GM19438 (cell line): ENCODE results near the gene TBCA.
A peak's percentile ranks its signal among the peaks of the same experiment; 100 is the strongest.

Experiments
- ATAC-seq: cut with Tn5 transposase; IDR thresholded peaks from one replicate; pipeline ENCODE4 v1.9.1; 2021; ENCODE audit warnings: low read depth; ENCODE audit not compliant: unreplicated experiment

TBCA gene

GRCh38 chr5:77775790-77776553 is at the start of gene TBCA:
TSS of gene TBCA (minus strand) at chr5:77776339. CDS start at chr5:77776257, 82 bp downstream.
- peak; percentile 96 for ATAC-seq

- ATAC-seq, result no peak
Observed at GRCh38 chr5:77824981-77825380, 48.8 kb upstream of the TBCA start.

GRCh38 chr5:77816686-77817085 is 40.5 kb upstream of the TBCA start:
- ATAC-seq, result no peak

DNA sequence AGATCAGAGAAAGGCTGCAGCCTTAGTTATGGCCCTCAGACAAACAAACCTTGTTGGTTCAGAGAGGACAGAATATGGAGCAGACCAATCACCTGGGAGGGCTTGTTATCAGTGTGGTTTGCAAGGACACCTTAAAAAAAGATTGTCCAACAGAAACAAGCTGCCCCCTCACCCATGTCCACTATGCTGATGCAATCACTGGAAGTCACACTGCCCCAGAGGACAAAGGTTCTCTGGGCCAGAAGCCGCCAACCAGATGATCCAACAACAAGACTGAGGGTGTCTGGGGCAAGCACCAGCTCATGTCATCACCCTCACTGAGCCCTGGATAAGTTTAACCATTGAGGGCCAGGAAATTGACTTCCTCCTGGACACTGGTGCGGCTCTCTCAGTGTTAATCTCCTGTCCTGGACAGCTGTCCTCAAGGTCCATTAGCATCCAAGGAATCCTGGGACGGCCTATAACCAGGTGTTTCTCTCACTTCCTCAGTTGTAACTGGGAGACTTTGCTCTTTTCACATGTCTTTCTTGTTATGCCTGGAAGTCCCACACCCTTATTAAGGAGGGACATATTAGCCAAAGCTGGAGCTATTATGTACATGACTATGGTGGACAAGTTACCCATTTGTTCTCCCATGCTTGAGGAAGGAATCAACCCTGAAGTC is 36.9 kb upstream of the TBCA start:
- ATAC-seq, result no peak

DNA sequence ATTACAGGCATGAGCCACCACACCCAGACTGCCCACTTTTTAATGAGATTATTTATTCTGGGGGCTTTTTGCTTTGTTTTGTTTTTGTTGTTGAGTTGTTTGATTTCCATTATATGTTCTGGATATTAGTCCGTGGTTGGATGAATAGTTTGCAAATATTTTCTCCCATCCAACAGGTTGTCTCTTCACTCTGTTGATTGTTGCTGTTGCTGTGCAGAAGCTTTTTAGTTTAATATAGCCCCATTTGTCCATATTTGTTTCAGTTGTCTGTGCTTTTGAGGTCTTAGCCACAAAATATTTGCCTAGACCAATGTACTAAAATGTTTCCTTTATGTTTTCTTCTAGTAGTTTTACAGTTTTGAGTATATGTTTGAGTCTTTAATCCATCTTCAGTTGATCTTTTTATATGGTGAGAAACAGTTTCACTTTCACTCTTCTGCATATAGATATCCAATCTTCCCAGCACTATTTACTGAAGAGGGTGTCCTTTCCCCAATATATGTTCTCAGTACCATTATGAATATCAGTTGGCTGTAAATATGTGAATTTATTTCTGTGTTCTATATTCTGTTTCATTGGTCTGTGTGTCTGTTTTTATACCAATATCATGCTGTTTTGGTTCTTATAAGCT is 30.2 kb upstream of the TBCA start:
- no peak for ATAC-seq

DNA sequence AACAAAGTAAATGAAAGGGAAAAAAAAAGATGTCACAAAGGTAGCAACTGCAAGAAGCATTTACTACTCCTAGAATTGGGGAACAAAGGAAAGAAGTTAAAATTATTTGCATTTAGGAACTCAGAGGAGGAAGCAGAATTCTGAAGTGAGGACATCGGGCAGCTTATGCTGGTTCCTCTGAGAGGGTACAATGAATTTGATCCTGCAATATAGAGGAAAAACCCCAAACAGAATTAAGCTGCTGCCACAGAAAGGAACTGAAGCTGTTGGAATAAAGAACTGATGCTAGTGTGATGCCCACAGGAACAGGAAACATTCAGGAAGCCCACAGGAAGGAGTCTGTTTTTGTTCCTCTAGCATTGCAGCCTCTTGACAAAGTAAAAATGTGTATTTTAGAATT is 22.3 kb upstream of the TBCA start:
- ATAC-seq, result no peak

DNA sequence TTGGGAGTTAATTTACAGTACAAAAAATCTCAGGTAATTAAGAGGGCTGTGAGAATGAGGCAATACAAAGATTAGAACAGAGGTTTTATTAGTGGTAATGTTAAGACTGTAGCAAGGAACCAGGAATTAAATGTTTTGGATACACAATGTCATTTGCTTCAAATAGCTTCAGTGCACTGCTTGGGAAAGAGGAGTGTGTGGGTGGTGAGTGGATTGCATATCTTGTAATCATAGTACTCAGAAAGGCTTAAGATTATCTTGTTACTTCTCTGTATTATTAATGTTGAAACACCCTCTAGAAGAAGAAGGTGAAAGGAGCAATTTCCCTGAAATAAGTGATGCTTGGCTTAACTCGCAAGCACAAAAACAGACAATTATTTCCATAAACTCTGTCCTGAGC is 21.0 kb upstream of the TBCA start:
- ATAC-seq, result no peak

DNA sequence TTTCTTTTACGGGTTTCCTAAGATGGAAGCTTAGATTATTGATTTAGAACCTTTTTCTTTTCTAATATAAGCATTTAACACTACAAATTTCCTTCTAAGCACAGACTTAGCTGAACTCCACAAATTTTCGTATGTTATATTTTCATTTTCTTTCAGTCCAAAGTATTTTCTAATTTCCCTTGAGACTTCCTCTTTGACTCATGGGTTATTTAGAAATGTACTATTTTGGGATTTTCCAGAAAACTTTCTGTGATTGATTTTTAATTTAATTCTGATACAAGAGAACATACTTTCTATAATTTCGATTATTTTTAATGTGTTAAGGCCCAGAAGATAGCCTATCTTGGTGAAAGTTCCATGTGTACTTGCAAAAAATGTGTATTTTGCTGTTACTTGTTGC is 19.7 kb upstream of the TBCA start:
- ATAC-seq, result no peak

DNA sequence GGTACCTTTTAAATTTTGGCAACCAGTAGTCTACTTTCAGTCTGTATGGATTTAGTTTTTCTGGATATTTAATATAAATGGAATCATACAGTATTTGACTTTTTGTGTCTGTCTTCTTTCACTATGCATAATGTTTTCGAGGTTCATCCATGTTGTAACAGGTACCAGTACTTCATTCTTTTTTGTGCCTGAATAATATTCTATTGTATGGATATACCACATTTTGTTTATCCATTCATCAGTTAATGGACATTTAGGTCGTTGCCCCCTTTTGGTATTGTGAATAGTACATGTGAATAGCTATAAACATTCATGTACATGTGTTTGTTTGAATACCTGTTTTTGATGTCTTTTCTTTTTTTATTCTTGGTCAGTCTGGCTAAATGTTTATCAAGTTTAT is 19.1 kb upstream of the TBCA start:
- ATAC-seq, result no peak

DNA sequence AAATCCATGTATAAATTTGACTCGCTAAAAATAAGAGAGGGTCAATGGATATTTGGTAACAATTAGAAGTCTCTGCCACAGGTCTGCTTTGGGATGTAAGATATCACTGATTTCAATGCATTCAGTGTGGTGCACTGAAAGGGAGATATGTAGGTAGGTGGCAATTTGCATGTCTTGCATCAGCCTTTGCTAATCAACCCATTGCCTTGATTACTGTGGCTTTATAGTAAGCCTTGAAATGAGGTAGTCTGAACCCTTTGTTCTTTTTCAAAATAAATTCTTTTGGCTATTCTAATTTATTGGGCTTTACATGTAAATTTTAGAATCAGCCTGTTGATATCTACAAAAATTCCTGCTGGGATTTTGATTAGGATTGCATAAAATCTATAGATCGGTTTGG is 15.8 kb upstream of the TBCA start:
- ATAC-seq, result no peak

- no peak for ATAC-seq
Observed at GRCh38 chr5:77791356-77791755, 15.2 kb upstream of the TBCA start.

DNA sequence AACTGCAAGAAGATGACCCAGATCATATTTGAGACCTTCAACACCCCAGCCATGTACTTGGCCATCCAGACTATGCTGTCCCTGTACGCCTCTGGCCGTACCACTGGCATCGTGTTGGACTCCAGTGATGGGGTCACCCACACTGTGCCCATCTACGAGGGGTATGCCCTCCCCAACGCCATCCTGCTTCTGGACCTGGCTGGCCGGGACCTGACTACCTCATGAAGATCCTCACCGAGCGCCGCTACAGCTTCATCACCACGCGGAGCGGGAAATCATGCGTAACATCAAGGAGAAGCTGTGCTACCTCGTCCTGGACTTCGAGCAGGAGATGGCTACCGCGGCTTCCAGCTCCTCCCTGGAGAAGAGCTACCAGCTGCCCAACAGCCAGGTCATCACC is 9.1 kb upstream of the TBCA start:
- no peak for ATAC-seq

GRCh38 chr5:77784735-77785134 is 8.6 kb upstream of the TBCA start:
- no peak for ATAC-seq

DNA sequence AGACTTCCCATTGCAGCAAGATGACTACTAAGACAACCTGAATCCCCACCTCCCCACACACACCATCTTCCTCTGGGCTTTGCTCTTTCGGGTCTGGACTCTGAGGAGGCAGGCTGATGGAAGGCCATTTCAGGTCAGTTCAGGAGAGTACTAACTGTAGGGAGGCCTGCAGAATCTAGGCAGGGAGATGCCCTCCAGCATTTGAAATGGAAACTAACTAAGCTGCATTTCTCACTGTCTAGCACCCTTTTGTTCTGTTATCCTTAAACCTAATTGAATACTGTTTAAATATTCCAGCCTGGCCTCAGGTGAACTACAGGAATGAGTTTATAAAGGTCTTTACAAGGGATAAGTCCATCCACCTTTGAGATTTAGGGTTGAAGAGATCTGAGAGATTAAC is 4.9 kb upstream of the TBCA start:
- no peak for ATAC-seq

DNA sequence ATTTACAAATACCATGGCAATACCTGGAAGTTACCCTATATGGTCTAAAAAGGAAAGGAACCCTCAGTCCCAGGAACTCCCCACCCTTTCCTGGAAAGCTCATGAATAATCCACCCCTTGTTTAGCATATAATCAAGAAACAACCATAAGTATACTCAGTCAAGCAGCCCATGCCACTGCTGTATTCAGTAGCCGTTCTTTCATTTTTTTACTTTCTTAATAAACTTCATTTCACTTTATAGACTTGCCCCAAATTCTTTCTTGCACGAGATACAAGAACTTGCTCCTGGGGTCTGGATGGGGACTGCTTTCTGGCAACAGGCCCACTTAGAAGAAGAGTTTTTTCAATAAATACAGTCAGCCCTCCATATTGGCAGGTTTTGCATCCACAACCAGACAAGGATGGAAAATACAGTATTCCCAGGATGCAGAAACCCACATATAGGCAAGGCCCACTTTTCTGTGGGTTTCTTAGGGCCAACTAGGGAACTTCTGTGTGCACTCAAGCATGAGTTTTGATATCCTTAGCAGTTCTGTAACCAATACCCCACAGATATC is 2.8 kb upstream of the TBCA start:
- no peak for ATAC-seq

DNA sequence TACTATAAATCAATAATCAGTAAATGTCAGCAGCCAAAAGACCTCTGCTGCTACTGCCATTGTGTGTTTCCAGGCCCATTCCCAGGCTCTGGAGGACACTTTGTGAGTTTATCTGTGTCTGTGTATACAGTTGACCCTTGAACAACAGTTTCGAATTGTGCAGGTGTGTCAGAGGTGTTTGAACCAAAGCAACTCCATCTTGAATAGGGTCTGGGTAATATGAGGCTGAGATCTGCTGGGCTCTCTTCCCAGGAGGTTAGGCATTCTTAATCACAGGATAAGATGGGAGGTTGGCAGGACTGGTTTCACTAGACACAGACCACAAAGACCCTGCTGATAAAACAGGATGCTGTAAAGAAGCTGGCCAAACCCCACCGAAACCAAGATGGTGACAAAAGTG is 2.3 kb upstream of the TBCA start:
- no peak for ATAC-seq

DNA sequence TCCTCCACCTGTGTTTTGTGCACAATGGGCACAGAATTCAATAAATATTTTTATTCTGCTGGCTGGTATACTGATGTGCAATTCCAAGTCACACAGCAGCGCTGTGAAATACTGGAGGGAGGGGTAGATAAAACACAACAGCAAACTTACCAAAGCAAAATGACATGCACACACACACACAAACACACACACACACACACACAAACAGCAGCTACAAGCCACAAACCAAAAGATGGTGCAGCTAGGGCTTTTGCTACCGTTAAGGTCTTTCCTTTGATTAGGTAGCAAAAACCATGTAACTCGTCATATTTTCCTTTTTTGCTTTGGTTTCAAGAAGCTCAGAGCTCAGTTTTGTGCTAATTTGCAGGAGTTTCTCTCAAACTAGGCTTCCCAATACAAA is 1.8 kb upstream of the TBCA start:
- no peak for ATAC-seq

DNA sequence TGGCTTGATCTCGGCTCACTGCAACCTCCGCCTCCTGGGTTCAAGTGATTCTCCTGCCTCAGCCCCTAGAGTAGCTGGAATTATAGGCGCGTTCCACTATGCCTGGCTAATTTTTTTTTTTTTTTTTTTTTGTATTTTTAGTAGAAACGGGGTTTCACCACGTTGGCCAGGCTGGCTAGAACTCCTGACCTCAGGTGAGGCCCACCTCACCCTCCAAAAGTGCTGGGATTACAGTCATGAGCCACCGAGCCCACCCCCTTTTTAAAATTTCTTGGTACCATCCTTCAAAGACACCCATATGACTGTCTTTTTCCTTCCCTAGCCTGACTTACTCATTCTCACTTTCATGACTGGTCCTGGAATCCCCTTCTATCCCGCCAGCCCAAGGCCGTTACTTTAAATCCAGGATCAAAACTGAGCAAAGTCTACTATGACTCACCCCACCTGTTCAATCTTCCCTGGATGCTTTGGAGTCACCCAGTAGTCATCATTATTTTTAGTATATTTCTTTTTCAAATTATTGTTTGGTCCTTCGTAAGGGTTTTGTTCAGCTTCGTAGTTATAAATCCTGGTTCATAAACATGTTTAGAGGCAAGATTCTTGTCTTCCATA is 1.2 kb upstream of the TBCA start:
- no peak for ATAC-seq

DNA sequence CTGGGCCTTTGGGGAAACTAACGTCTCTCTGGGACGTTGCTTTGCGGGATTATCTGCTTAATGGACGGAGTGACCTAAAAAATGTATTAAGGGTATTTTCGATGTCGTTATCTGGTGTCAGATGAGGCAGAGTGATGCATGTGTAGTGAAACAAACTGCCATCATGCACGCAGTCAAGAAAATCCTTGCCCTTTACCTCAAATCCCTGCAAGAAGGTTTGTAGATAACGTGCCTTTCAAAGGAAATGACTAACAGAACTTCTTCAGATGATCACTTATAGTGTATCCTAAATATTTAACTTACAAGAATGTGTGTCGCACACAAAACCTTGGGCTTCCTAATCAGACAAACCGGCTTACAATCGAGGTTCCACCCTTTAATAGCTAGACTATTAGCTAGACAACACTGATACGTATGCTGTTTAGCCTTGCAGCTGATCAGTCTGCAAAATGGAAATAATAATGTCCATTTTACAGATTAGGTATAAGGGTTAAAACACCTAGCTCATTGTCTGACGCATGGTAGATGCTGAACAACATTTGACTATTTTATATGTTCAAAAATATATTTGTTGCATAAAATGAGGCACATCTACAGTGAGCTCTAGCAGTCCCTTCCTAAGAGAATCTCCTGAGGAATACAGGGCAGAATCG is 541 bp upstream of the TBCA start:
- no peak for ATAC-seq

DNA sequence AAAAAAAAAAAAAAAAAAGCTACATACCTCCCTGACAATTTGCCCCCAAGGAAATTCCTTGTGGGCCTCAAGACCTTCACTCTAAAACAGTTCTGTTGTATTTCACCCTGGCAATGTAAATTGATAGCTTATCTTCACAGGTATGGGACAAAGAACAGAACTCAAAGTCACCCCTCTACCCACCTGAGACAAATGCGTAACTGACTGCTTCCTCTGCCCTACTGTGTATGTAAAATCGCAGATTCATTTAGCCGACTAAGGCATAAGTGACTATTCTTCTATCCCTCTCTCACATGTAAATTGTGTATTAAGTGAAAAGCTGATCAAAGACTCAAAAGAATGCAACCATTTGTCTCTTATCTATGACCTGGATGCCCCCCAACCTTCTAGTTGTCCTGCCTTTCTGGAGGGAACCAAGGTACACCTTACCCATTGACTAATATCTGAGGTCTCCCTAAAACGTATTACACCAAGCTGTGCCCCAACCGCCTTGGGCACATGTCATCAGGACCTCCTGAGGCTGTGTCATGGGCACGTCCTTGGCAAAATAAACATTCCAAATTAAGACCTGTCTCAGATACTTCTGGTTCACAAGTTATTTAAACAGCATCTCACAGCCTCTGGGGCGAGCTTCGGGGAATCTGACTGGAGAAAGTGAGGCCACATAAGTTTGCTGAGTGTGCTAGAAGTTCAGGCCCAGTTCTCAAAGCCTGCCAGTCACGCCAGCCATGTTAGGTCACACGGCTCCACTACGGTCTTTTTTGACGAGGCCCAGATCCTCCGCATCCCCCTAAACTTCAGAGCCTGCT is 954 bp downstream of the TBCA start:
- ATAC-seq, result peak; percentile 13
